ENCODE measurements around the gene FKBP15. TPM values are rescaled to one million over a fixed set of nuclear protein-coding genes. Genes with fewer than 3 reads are reported as not detected.

Gene FKBP15
- total and polyA plus RNA-seq, 2 of the 8 experiments (the other 6 are each of a cell fraction or from before 2014, with no cell fraction given) = 9.9 to 13.8 TPM

- TF ChIP-seq CHD7 (IDR thresholded peaks at IDR 0.05; ENCODE audit: insufficient replicate concordance, low read length) (no peak), RNF2 (IDR thresholded peaks at IDR 0.05; ENCODE audit: borderline replicate concordance, low read depth, low read length, missing control alignments, poor library complexity, severe bottlenecking) (no peak), RFX5 (IDR thresholded peaks at IDR 0.05; ENCODE audit: borderline replicate concordance, low read depth, low read length) (no peak), SAP30 (IDR thresholded peaks at IDR 0.05; ENCODE audit: insufficient read depth, insufficient replicate concordance, low read length) (no peak), CREB1 (IDR thresholded peaks at IDR 0.05) (no peak), HDAC6 (IDR thresholded peaks at IDR 0.05; ENCODE audit: low read depth, low read length) (no peak), PHF8 (conservative IDR thresholded peaks at IDR 0.05; ENCODE audit: low read depth, low read length) (no peak), JUN (IDR thresholded peaks at IDR 0.05; ENCODE audit: low read depth, low read length) (no peak), POLR2AphosphoS5 (IDR thresholded peaks at IDR 0.05; ENCODE audit: low read depth, low read length) (no peak)
Measured at GRCh38 chr9:113168809-113169208, 52.3 kb downstream of the FKBP15 start (continued).

Data from H1 (cell line).